Tibial nerve (tissue), 3 donors: ENCODE measurements around the gene SHROOM1.

ENCODE experiments used
- POLR2A ChIP-seq, 2 donors: fragments of 450-650 bp; IDR thresholded peaks; one replicate each; pipeline ENCODE4 v1.6.1; 2017; ENCODE audit warnings: antibody characterized with exemption in 2 of 2, mild to moderate bottlenecking in 2 of 2, moderate library complexity in 2 of 2
- TF ChIP-seq, protein P1 (sequence below), 5 experiments: fragments of 200-600 bp in 3 of 5; fragments of 450-650 bp in 2 of 5; sonication (generic) in 3 of 5; IDR thresholded peaks; one replicate each; pipeline ENCODE4 v1.5.1; 2016 to 2019; ENCODE audit warnings: antibody characterized with exemption in 5 of 5, mild to moderate bottlenecking in 3 of 5, moderate library complexity in 2 of 5

DNA sequence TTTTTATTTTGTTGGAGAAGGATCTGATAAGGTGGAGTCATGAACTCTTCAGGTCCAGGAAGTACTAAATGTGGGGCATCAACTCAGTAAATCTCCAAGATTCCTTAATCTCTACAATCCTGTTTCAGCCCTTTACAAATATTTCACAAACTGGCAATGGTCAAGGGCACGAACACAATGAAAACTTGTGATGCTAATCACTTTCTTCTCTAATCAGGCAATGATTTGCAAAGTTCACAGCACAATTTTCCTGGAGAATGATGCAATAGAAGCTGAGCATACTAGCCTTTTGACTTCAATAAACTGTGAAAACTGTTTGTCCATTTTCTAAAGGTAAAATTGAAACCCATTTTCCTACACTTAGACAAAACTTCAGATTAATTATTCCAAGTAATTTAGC lies 18.9 kb upstream of the SHROOM1 start:
- TF ChIP-seq, protein P1, sequence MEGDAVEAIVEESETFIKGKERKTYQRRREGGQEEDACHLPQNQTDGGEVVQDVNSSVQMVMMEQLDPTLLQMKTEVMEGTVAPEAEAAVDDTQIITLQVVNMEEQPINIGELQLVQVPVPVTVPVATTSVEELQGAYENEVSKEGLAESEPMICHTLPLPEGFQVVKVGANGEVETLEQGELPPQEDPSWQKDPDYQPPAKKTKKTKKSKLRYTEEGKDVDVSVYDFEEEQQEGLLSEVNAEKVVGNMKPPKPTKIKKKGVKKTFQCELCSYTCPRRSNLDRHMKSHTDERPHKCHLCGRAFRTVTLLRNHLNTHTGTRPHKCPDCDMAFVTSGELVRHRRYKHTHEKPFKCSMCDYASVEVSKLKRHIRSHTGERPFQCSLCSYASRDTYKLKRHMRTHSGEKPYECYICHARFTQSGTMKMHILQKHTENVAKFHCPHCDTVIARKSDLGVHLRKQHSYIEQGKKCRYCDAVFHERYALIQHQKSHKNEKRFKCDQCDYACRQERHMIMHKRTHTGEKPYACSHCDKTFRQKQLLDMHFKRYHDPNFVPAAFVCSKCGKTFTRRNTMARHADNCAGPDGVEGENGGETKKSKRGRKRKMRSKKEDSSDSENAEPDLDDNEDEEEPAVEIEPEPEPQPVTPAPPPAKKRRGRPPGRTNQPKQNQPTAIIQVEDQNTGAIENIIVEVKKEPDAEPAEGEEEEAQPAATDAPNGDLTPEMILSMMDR (IDR thresholded peaks at IDR 0.05) = no peak
- no peak for TF ChIP-seq POLR2A (IDR thresholded peaks at IDR 0.05)
